Body of pancreas (tissue), 4 donors: Measurements from ENCODE around the gene GNA15.

Source experiments
- POLR2A ChIP-seq, 3 donors: fragments of 450-650 bp; IDR thresholded peaks; one replicate each; pipeline ENCODE4 v1.6.1; 2016; ENCODE audit warnings: antibody characterized with exemption in 3 of 3, mild to moderate bottlenecking in 2 of 3
- TF ChIP-seq, protein P1 (sequence below), 7 experiments: fragments of 450-650 bp in 4 of 7; fragments of 200-600 bp in 3 of 7; sonication (generic) in 3 of 7; IDR thresholded peaks; one replicate each; pipeline ENCODE4 v1.5.1; 2016 to 2019; ENCODE audit warnings: antibody characterized with exemption in 7 of 7

DNA sequence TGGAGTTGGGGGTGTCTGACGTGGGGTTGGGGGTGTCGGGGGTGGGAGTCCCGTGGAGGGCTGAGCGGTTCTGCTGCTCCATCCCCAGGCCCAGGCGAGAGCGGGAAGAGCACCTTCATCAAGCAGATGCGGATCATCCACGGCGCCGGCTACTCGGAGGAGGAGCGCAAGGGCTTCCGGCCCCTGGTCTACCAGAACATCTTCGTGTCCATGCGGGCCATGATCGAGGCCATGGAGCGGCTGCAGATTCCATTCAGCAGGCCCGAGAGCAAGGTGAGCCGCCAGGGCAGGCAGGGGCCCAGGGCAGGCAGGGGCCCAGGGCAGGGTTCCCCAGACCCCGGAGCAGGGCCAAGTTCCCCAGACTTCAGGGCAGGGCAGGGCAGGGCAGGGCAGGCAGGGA is 12.7 kb downstream of the GNA15 start:
- TF ChIP-seq, protein P1, sequence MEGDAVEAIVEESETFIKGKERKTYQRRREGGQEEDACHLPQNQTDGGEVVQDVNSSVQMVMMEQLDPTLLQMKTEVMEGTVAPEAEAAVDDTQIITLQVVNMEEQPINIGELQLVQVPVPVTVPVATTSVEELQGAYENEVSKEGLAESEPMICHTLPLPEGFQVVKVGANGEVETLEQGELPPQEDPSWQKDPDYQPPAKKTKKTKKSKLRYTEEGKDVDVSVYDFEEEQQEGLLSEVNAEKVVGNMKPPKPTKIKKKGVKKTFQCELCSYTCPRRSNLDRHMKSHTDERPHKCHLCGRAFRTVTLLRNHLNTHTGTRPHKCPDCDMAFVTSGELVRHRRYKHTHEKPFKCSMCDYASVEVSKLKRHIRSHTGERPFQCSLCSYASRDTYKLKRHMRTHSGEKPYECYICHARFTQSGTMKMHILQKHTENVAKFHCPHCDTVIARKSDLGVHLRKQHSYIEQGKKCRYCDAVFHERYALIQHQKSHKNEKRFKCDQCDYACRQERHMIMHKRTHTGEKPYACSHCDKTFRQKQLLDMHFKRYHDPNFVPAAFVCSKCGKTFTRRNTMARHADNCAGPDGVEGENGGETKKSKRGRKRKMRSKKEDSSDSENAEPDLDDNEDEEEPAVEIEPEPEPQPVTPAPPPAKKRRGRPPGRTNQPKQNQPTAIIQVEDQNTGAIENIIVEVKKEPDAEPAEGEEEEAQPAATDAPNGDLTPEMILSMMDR (IDR thresholded peaks at IDR 0.05), result no peak
- no peak for TF ChIP-seq POLR2A (IDR thresholded peaks at IDR 0.05)
